Peyer's patch (tissue), 4 donors: ENCODE measurements around the gene MMP8. TPM values are rescaled to one million over a fixed set of nuclear protein-coding genes. Genes with fewer than 3 reads are reported as not detected.

Source experiments
- DNase-seq, 3 donors: peaks; one replicate each; pipeline ENCODE4 v3.0.0-alpha.2; 2017 to 2019
- H3K27ac ChIP-seq, 4 donors: fragments of 200-600 bp; sonication (generic); one replicate each; pipeline ENCODE4 v1.5.1; 2016 to 2019
- H3K27me3 ChIP-seq, 2 donors: fragments of 200-600 bp; sonication (generic); one replicate each; pipeline ENCODE4 v1.5.1; 2019
- H3K36me3 ChIP-seq, 3 donors: fragments of 200-600 bp; sonication (generic); one replicate each; pipeline ENCODE4 v1.5.1; 2016 to 2019
- H3K4me1 ChIP-seq, 4 donors: fragments of 200-600 bp; sonication (generic); one replicate each; pipeline ENCODE4 v1.5.1; 2016 to 2019
- H3K4me3 ChIP-seq, 4 donors: fragments of 200-600 bp; sonication (generic); 1 replicate in 3 of 4; 2 replicates in 1 of 4; pipeline ENCODE4 v1.5.1; 2016 to 2019; ENCODE audit warnings: mild to moderate bottlenecking in 1 of 4
- H3K9me3 ChIP-seq, 4 donors: fragments of 200-600 bp; sonication (generic); one replicate each; pipeline ENCODE4 v1.5.1; 2016 to 2019; ENCODE audit warnings: mild to moderate bottlenecking in 1 of 4
- POLR2A ChIP-seq, 2 donors: fragments of 450-650 bp; IDR thresholded peaks; one replicate each; pipeline ENCODE4 v1.5.1; 2017; ENCODE audit warnings: antibody characterized with exemption in 2 of 2, mild to moderate bottlenecking in 2 of 2, moderate library complexity in 2 of 2
- total RNA-seq, 4 donors: library from RNA; depleted of rRNA; stranded (reverse); fragments of >200 nt; gene quantifications; one replicate each; pipeline ENCODE4 v1.1.0, GENCODE V29; 2016
- TF ChIP-seq, protein P1 (sequence below), 6 experiments: fragments of 450-650 bp in 4 of 6; fragments of 200-600 bp in 2 of 6; sonication (generic) in 1 of 6; IDR thresholded peaks; one replicate each; pipeline ENCODE4 v1.5.1; 2017 to 2019; ENCODE audit warnings: antibody characterized with exemption in 6 of 6, mild to moderate bottlenecking in 3 of 6, moderate library complexity in 1 of 6

Gene MMP8
- total RNA-seq, 4 donors from 2014 or later: not detected

DNA sequence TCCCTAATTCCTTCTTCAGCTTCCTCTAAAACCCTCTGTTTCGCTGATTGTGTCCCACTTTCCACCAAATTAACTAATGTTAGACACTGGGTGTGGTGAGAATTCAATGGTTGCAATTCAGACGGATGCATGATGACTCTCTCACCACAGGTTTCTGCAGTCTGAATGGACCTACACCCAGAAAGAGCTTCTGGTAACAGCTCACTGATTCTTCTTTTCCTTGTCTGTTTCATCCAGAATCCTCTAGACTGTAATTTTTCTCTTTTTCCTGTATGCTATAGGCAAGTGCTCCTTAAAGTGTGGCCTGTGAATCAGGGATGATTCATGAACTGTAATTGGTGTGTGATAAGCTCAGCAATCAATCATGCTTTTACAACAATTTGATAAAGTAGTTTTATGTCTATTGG, 37.6 kb upstream of the MMP8 start:
- Histone ChIP-seq H3K4me1 (no peaks in the 10 kb centered on the region), H3K36me3 (no peaks in the 10 kb centered on the region), H3K9me3 (no peaks in the 10 kb centered on the region), H3K27ac (no peak overlapping the region), H3K27me3 (peaks cover 0 to 4% of the 10 kb centered on the region in 2 donors), H3K4me3 (no peak overlapping the region)
- TF ChIP-seq, protein P1, sequence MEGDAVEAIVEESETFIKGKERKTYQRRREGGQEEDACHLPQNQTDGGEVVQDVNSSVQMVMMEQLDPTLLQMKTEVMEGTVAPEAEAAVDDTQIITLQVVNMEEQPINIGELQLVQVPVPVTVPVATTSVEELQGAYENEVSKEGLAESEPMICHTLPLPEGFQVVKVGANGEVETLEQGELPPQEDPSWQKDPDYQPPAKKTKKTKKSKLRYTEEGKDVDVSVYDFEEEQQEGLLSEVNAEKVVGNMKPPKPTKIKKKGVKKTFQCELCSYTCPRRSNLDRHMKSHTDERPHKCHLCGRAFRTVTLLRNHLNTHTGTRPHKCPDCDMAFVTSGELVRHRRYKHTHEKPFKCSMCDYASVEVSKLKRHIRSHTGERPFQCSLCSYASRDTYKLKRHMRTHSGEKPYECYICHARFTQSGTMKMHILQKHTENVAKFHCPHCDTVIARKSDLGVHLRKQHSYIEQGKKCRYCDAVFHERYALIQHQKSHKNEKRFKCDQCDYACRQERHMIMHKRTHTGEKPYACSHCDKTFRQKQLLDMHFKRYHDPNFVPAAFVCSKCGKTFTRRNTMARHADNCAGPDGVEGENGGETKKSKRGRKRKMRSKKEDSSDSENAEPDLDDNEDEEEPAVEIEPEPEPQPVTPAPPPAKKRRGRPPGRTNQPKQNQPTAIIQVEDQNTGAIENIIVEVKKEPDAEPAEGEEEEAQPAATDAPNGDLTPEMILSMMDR (IDR thresholded peaks at IDR 0.05): no peak
- no peak for TF ChIP-seq POLR2A (IDR thresholded peaks at IDR 0.05)
- no peak for DNase-seq

DNA sequence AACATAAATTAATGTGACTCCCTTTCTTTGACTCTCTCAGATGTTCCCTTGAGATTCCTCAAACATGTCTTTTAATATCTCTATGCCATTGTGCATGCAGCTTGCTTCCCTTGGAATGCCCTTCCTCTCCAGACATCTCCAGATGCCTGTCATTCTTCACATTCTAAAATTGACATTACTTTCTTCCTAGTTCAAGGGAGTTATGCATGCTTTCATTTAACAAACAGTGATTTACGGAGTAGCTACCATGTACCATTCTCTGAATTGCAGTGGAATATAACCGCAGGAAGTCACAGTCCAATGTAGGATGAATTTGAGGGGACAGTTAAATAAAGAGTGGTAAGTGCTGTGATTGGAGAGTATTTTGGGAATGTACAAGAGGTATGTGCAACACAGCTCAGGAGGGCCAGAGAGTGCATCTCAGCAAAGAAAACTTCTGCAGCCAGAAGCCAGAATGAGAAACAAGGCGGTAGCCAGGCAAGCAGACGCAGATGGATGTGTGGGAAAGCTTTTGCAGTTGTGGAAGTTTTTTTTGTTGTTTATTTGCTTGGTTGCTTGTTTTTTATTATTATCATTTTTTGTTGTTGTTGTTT, 37.0 kb upstream of the MMP8 start:
- no peaks in the 10 kb centered on the region for H3K4me1 ChIP-seq
- no peak for DNase-seq
- TF ChIP-seq, protein P1 (IDR thresholded peaks at IDR 0.05): no peak
- no peak for TF ChIP-seq POLR2A (IDR thresholded peaks at IDR 0.05)
- H3K36me3 ChIP-seq: no peaks in the 10 kb centered on the region
- H3K4me3 ChIP-seq: no peak overlapping the region
- no peaks in the 10 kb centered on the region for H3K9me3 ChIP-seq
- H3K27ac ChIP-seq: no peak overlapping the region
- no peaks in the 10 kb centered on the region for H3K27me3 ChIP-seq

DNA sequence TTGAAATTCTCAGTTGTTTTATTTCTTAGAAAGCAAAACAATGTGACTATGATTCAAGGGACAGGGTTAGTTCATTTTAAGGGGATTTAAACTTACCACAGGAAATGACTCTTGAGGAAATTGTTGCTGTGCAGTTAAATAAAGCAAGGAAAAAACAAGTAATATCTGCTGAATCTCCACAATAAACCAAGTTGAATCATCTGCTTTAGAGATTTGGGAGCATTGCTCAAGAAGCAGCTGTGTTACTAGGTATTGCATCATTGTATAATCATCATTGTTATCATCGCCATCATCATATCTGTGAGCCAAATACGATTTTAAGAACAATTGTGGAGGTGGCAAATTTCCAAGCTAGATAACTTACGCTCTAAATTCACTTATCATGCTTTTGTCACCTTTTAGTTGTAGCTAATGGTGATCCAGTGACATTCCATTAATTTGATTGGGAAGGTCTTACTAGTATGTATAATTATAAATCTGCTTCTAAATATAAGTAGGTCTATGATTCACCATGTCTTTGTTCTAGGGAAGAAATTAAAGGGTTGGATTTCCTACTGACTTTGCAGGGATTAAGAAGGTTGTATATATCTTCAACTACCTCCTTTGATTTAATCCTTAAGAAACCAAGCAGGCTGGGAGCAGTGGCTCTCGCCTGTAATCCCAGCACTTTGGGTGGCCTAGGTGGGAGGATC, 35.7 kb upstream of the MMP8 start:
- Histone ChIP-seq H3K4me3 (no peak overlapping the region), H3K27ac (no peak overlapping the region), H3K9me3 (no peaks in the 10 kb centered on the region), H3K27me3 (no peaks in the 10 kb centered on the region), H3K4me1 (no peaks in the 10 kb centered on the region), H3K36me3 (no peaks in the 10 kb centered on the region)
- DNase-seq: no peak
- no peak for TF ChIP-seq POLR2A (IDR thresholded peaks at IDR 0.05)
- TF ChIP-seq, protein P1 (IDR thresholded peaks at IDR 0.05): no peak

DNA sequence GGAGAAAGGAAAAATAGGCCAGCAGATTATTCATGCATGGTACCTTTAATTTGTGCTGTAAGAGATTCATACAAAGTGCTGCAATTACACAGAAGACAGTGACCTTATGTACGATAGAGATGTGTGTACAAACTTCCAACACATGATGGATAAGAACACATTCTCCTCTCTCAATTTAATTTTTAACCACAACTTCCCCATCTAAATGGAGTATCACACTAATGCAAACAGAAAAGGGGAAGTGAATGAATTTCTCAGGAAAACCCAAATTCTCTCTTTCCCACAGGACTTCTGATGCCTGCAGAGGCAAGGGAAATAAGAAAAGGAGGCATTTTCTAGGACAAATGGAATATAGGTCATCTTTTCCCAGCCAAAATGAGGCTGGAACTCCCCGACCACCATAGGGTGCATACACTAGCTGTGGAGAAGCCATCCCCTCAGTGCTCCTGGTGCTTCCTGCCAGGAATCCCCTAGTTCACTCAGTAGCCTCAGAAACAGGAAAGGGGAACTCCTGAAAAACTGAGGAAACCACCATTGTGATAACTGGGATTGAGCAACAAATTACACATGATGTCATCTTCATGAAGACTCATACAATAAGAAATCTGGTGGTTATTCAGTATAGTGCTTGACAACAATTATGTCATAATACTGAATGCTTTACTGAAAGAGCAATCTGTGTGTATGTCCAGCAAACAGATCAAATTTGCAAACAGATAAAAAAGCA, 33.2 kb upstream of the MMP8 start:
- no peak overlapping the region for H3K4me3 ChIP-seq
- no peak for TF ChIP-seq POLR2A (IDR thresholded peaks at IDR 0.05)
- TF ChIP-seq, protein P1 (IDR thresholded peaks at IDR 0.05): no peak
- H3K4me1 ChIP-seq: no peaks in the 10 kb centered on the region
- no peak overlapping the region for H3K27ac ChIP-seq
- H3K27me3 ChIP-seq: no peaks in the 10 kb centered on the region
- no peak for DNase-seq
- H3K9me3 ChIP-seq: no peaks in the 10 kb centered on the region
- no peaks in the 10 kb centered on the region for H3K36me3 ChIP-seq

DNA sequence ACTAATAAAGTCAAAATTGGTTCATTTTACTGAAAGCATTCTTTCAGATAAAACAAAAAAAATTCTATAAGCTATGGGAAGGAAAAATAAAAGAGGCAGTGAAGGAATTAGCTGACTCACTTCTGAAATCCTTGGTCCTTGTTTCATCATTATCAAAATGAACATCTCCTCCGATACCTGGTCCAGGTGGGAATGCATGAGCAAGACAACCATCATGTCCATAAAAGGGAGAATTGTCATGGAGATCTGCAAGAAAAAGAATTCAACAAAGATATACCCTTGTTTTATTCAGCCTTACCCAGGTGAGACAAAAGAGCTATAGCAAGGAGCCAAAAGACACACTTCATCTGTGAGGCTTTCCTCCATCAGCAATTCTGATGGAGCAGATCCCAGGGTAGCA, 28.5 kb upstream of the MMP8 start:
- Histone ChIP-seq H3K27ac (no peak overlapping the region), H3K4me1 (no peaks in the 10 kb centered on the region), H3K27me3 (no peaks in the 10 kb centered on the region), H3K4me3 (no peak overlapping the region), H3K9me3 (no peaks in the 10 kb centered on the region), H3K36me3 (no peaks in the 10 kb centered on the region)
- no peak for DNase-seq
- no peak for TF ChIP-seq POLR2A (IDR thresholded peaks at IDR 0.05)
- TF ChIP-seq, protein P1 (IDR thresholded peaks at IDR 0.05): no peak
